Astrocyte (in vitro differentiated cells and primary cell): ENCODE measurements around the gene HOXA4. TPM values are rescaled to one million over a fixed set of nuclear protein-coding genes. Genes with fewer than 3 reads are reported as not detected.

Experiments
- DNase-seq: peaks from one replicate; pipeline ENCODE4 v3.0.0-alpha.2; 2010; ENCODE audit warnings: low read depth
- FAIRE-seq: peaks from 2 replicates; lab custom pipeline; 2011; peaks lifted over from hg19 to GRCh38; lab: Jason Lieb, UNC
- H2AFZ ChIP-seq: 2 replicates; pipeline ENCODE4 v1.6.0; 2012; ENCODE audit warnings: low read depth, low read length, inconsistent platforms
- H3K27ac ChIP-seq: 2 replicates; pipeline ENCODE4 v1.5.1; 2011; ENCODE audit warnings: low read depth, low read length, inconsistent platforms
- H3K27me3 ChIP-seq: 2 replicates; pipeline ENCODE4 v1.6.0; 2011; ENCODE audit warnings: low read length, inconsistent platforms; ENCODE audit not compliant: insufficient read depth
- H3K36me3 ChIP-seq: 2 replicates; pipeline ENCODE4 v1.5.1; 2011; ENCODE audit warnings: low read length, inconsistent platforms; ENCODE audit not compliant: insufficient read depth
- H3K4me1 ChIP-seq: 2 replicates; pipeline ENCODE4 v1.5.1; 2011; ENCODE audit warnings: low read length, inconsistent platforms; ENCODE audit not compliant: insufficient read depth
- H3K4me2 ChIP-seq: 2 replicates; pipeline ENCODE4 v1.6.0; 2012; ENCODE audit warnings: low read length, inconsistent platforms
- H3K4me3 ChIP-seq: 2 replicates; pipeline ENCODE4 v1.5.1; 2011; ENCODE audit warnings: low read depth, mild to moderate bottlenecking, low read length, inconsistent platforms; ENCODE audit not compliant: insufficient read depth
- H3K79me2 ChIP-seq: 2 replicates; pipeline ENCODE4 v1.6.0; 2012; ENCODE audit warnings: mild to moderate bottlenecking, low read length, inconsistent platforms; ENCODE audit not compliant: insufficient read depth
- H3K9ac ChIP-seq: 2 replicates; pipeline ENCODE4 v1.6.0; 2012; ENCODE audit warnings: mild to moderate bottlenecking, low read length, inconsistent platforms
- H3K9me3 ChIP-seq: 2 replicates; pipeline ENCODE4 v1.5.1; 2012; ENCODE audit warnings: low read depth, mild to moderate bottlenecking, low read length, inconsistent platforms; ENCODE audit not compliant: insufficient read depth
- H4K20me1 ChIP-seq: 2 replicates; pipeline ENCODE4 v1.6.0; 2012; ENCODE audit warnings: low read length, inconsistent platforms; ENCODE audit not compliant: insufficient read depth
- H3K27ac Mint-ChIP-seq: one replicate; pipeline ENCODE4 v1.8.0; 2021; ENCODE audit warnings: mild to moderate bottlenecking, mixed read lengths; ENCODE audit not compliant: unreplicated experiment
- H3K27me3 Mint-ChIP-seq: one replicate; pipeline ENCODE4 v1.8.0; 2021; ENCODE audit warnings: low read depth, mixed read lengths; ENCODE audit not compliant: unreplicated experiment
- H3K36me3 Mint-ChIP-seq: one replicate; pipeline ENCODE4 v1.8.0; 2021; ENCODE audit warnings: low read depth, mixed read lengths; ENCODE audit not compliant: unreplicated experiment
- H3K4me1 Mint-ChIP-seq: one replicate; pipeline ENCODE4 v1.8.0; 2021; ENCODE audit warnings: low read depth, mixed read lengths; ENCODE audit not compliant: unreplicated experiment
- H3K4me3 Mint-ChIP-seq: one replicate; pipeline ENCODE4 v1.8.0; 2021; ENCODE audit warnings: mild to moderate bottlenecking, moderate library complexity, mixed read lengths; ENCODE audit not compliant: unreplicated experiment
- H3K9me3 Mint-ChIP-seq: one replicate; pipeline ENCODE4 v1.8.0; 2021; ENCODE audit warnings: mild to moderate bottlenecking, mixed read lengths; ENCODE audit not compliant: unreplicated experiment
- EZH2 ChIP-seq: IDR thresholded peaks from 2 replicates; pipeline ENCODE4 v1.6.1; 2012; ENCODE audit warnings: mild to moderate bottlenecking, low read length, inconsistent platforms; ENCODE audit not compliant: insufficient read depth
- total RNA-seq: library from RNA; stranded (reverse); gene quantifications from 2 replicates; pipeline ENCODE4 v1.2.1, GENCODE V29; 2021
- TF ChIP-seq, protein P1 (sequence below): IDR thresholded peaks from 2 replicates; pipeline ENCODE4 v1.5.1; 2011; ENCODE audit warnings: low read depth, mild to moderate bottlenecking, inconsistent platforms, low read length, moderate library complexity; ENCODE audit not compliant: insufficient read depth

Gene HOXA4
- total RNA-seq, 1 donor from 2014 or later: not detected

DNA sequence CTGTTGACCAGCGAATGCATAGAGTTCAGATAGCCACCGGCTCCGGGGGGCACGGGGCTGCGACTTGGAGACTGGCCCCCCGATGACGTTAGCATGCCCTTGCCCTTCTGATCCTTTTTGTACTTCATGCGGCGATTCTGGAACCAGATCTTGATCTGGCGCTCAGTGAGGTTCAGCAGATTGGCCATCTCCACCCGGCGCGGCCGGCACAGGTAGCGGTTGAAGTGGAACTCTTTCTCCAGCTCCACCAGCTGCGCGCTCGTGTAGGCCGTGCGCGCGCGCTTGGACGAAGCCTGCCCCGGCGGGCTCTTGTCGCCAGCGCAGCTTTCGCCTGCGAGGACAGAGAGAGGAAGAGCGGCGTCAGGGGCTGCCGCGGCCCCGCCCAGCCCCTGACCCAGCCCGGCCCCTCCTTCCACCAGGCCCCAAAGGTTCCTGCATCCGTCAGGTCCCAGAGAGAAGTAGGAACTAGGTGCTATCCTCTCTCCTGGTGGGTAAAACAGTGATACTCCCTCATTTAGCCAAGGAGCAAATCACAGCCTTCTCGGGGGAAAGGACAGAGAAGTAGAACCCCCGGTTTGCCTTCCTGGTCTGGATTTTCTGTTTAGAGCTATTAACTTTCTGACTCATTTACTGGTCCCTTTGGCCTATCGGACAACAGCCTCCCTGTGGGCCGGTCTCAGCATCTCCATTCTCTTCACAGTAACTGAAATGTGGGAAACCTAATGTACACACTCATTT, 22.0 kb downstream of the HOXA4 start:
- no peak overlapping the region for H3K27ac Mint-ChIP-seq
- peak overlapping the region; percentile 68 for H3K9ac ChIP-seq
- H3K36me3 Mint-ChIP-seq: peaks cover 3% of the 10 kb centered on the region

DNA sequence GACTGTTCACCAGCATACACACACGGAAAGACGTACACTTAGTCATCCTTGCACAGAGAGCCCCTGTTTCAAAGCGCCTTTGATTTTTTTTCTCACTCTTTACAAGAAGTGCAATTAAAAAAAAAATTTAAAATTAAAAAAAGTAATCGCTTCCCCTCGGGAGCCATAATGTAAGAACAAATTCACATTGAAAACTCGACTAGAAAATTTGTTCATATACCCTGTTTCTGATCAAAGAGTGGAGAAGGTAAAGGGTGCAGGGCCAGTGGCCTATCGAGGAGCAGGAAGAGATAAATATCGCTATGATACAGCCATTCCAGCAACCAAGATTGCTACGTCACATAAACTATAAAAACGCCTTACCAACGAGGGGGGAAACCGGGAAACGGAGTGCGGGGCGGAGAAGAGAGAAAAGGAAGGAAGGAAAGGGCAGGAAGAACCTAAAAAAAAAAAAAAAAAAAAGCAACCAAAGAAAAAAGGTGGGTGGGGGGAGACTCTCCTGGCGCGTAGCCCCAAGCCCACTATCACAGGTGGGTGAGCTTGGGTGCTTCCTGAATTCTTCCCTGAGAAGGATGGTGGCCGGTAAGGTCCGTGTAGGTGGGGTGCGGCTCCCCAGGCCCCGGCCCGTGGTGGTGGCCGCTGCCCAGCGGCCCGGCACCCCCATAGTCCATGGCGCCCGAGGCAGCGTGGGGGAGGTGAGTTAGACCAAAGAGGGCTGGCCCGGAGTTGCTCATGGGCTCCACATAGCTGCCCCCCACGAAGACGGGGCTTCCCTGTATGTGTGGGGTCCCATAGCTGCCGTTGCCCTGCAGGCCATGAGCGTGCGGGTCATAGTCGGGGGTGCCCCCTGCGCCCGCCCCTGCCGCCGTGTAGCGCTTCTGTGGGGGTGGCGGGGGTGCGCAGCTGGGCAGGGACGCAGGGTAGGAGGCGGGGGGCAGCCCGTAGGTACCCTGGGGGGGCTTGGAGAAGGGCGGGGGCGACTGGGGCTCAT, 22.9 kb downstream of the HOXA4 start:
- peaks cover 37% of the 10 kb centered on the region for H3K4me1 ChIP-seq
- peak overlapping the region; percentile 68 for H3K9ac ChIP-seq
- no peaks in the 10 kb centered on the region for H3K36me3 ChIP-seq
- peaks cover 29% of the 10 kb centered on the region for H3K9me3 Mint-ChIP-seq
- H3K27me3 Mint-ChIP-seq: peaks cover 90% of the 10 kb centered on the region
- peak overlapping the region; percentile 58 for H3K27ac Mint-ChIP-seq
- peaks cover 37% of the 10 kb centered on the region for H3K79me2 ChIP-seq
- H3K4me1 Mint-ChIP-seq: no peaks in the 10 kb centered on the region
- H3K36me3 Mint-ChIP-seq: peaks cover 6% of the 10 kb centered on the region
- H3K4me3 Mint-ChIP-seq: no peak overlapping the region
- H3K4me2 ChIP-seq: peak overlapping the region; percentile 91
- H3K9me3 ChIP-seq: no peaks in the 10 kb centered on the region
- H2AFZ ChIP-seq: no peak overlapping the region
- H3K27ac ChIP-seq: peak overlapping the region; percentile 70
- H3K4me3 ChIP-seq: no peak overlapping the region
- TF ChIP-seq, protein P1, sequence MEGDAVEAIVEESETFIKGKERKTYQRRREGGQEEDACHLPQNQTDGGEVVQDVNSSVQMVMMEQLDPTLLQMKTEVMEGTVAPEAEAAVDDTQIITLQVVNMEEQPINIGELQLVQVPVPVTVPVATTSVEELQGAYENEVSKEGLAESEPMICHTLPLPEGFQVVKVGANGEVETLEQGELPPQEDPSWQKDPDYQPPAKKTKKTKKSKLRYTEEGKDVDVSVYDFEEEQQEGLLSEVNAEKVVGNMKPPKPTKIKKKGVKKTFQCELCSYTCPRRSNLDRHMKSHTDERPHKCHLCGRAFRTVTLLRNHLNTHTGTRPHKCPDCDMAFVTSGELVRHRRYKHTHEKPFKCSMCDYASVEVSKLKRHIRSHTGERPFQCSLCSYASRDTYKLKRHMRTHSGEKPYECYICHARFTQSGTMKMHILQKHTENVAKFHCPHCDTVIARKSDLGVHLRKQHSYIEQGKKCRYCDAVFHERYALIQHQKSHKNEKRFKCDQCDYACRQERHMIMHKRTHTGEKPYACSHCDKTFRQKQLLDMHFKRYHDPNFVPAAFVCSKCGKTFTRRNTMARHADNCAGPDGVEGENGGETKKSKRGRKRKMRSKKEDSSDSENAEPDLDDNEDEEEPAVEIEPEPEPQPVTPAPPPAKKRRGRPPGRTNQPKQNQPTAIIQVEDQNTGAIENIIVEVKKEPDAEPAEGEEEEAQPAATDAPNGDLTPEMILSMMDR: no peak
- no peak for TF ChIP-seq EZH2
- DNase-seq (peak; percentile 71), FAIRE-seq (no peak)
- peaks cover 57% of the 10 kb centered on the region for H3K27me3 ChIP-seq
- no peaks in the 10 kb centered on the region for H4K20me1 ChIP-seq

More for the DNA sequence above, 22.0 kb downstream of the HOXA4 start:
- Histone ChIP-seq H3K27me3 (peaks cover 61% of the 10 kb centered on the region), H3K36me3 (no peaks in the 10 kb centered on the region), H3K4me2 (peak overlapping the region; percentile 91), H3K27ac (peak overlapping the region; percentile 70), H3K79me2 (peaks cover 46% of the 10 kb centered on the region), H3K9me3 (no peaks in the 10 kb centered on the region), H4K20me1 (no peaks in the 10 kb centered on the region), H3K4me3 (no peak overlapping the region), H3K4me1 (peaks cover 36% of the 10 kb centered on the region), H2AFZ (no peak overlapping the region)
- DNase-seq (peak; percentile 84), FAIRE-seq (no peak)
- Mint-ChIP-seq H3K4me1 (no peaks in the 10 kb centered on the region), H3K4me3 (no peak overlapping the region), H3K9me3 (peaks cover 28% of the 10 kb centered on the region), H3K27me3 (peaks cover 88% of the 10 kb centered on the region)
- TF ChIP-seq, protein P1: no peak
- no peak for TF ChIP-seq EZH2
